ENCODE data around the gene SERF2.
"Not testable (repeated sequence)": the region's sequence is repeated elsewhere in the genome, so short reads cannot be mapped to it uniquely, and the experiment has no call there.

The SERF2 gene

GRCh38 chr15:43830691-43831275, 38.7 kb downstream of the SERF2 start:
- DNase-seq = not testable (repeated sequence)

GRCh38 chr15:43831519-43832052, 39.5 kb downstream of the SERF2 start:
- not testable (repeated sequence) for DNase-seq

GRCh38 chr15:43832485-43832884, 40.4 kb downstream of the SERF2 start:
- not testable (repeated sequence) for DNase-seq

- no peak for DNase-seq
Observed at GRCh38 chr15:43845421-43845820, 53.3 kb downstream of the SERF2 start.
